Mesenchymal stem cell (in vitro differentiated cells and primary cell): ENCODE results near the gene ENDOD1.

Experiments
- DNase-seq: peaks from one replicate; pipeline ENCODE4 v3.0.0-alpha.2; 2013
- H2AFZ ChIP-seq: one replicate; pipeline ENCODE4 v1.6.1; 2013; ENCODE audit warnings: low read depth, mild to moderate bottlenecking, control low read depth, inconsistent platforms, low read length, moderate library complexity
- H2AK5ac ChIP-seq: 2 replicates; pipeline ENCODE4 v1.6.1; 2013; ENCODE audit warnings: low read length, moderate library complexity, mild to moderate bottlenecking, inconsistent platforms; ENCODE audit not compliant: severe bottlenecking
- H2BK120ac ChIP-seq: one replicate; pipeline ENCODE4 v1.6.1; 2013; ENCODE audit warnings: low read depth, mild to moderate bottlenecking, inconsistent platforms, low read length, moderate library complexity
- H2BK12ac ChIP-seq, 2 experiments: one replicate each; pipeline ENCODE4 v1.6.1; 2013; ENCODE audit warnings: inconsistent platforms in 2 of 2, low read length in 2 of 2, mild to moderate bottlenecking in 2 of 2, moderate library complexity in 2 of 2, control low read depth in 1 of 2
- H2BK15ac ChIP-seq: one replicate; pipeline ENCODE4 v1.6.1; 2013; ENCODE audit warnings: mild to moderate bottlenecking, low read depth, inconsistent platforms; ENCODE audit not compliant: poor library complexity, severe bottlenecking
- H2BK5ac ChIP-seq: 2 replicates; pipeline ENCODE4 v1.6.1; 2013; ENCODE audit warnings: low read depth, mild to moderate bottlenecking, low read length, control low read depth, inconsistent platforms; ENCODE audit not compliant: poor library complexity, severe bottlenecking
- H3K14ac ChIP-seq, 2 experiments: one replicate each; pipeline ENCODE4 v1.6.1; 2013; ENCODE audit warnings: inconsistent platforms in 2 of 2, low read length in 2 of 2, control low read depth in 1 of 2, mild to moderate bottlenecking in 1 of 2, moderate library complexity in 1 of 2
- H3K18ac ChIP-seq, 2 experiments: one replicate each; pipeline ENCODE4 v1.6.1; 2013; ENCODE audit warnings: inconsistent platforms in 2 of 2, low read length in 2 of 2, control low read depth in 1 of 2, low read depth in 1 of 2, mild to moderate bottlenecking in 1 of 2
- H3K23ac ChIP-seq, 2 experiments: one replicate each; pipeline ENCODE4 v1.6.1; 2013; ENCODE audit warnings: inconsistent platforms in 2 of 2, low read length in 2 of 2, mild to moderate bottlenecking in 2 of 2, moderate library complexity in 2 of 2, control low read depth in 1 of 2
- H3K27ac ChIP-seq: 2 replicates; pipeline ENCODE4 v1.5.1; 2013; ENCODE audit warnings: mild to moderate bottlenecking, moderate library complexity, low read length, control low read depth, inconsistent platforms; ENCODE audit not compliant: poor library complexity, severe bottlenecking
- H3K27me3 ChIP-seq, 2 experiments: 2 replicates each; pipeline versions ENCODE4 v1.6.1 to v1.7.0; 2013; ENCODE audit warnings: low read length in 2 of 2, mild to moderate bottlenecking in 2 of 2, moderate library complexity in 2 of 2, control low read depth in 1 of 2, inconsistent platforms in 1 of 2; ENCODE audit not compliant: control insufficient read depth in 1 of 2, insufficient read depth in 1 of 2
- H3K36me3 ChIP-seq, 2 experiments: 2 replicates each; pipeline versions ENCODE4 v1.6.1 to v1.7.0; 2013; ENCODE audit warnings: low read length in 2 of 2, control low read depth in 1 of 2, inconsistent platforms in 1 of 2, low read depth in 1 of 2, mild to moderate bottlenecking in 1 of 2; ENCODE audit not compliant: insufficient read depth in 2 of 2, control insufficient read depth in 1 of 2
- H3K4ac ChIP-seq, 2 experiments: one replicate each; pipeline ENCODE4 v1.6.1; 2013; ENCODE audit warnings: inconsistent platforms in 2 of 2, low read length in 2 of 2, mild to moderate bottlenecking in 2 of 2, moderate library complexity in 2 of 2, control low read depth in 1 of 2, low read depth in 1 of 2
- H3K4me1 ChIP-seq: 2 replicates; pipeline ENCODE4 v1.6.1; 2013; ENCODE audit warnings: low read depth, low read length, control low read depth; ENCODE audit not compliant: control insufficient read depth, insufficient read depth
- H3K4me2 ChIP-seq: 2 replicates; pipeline ENCODE4 v1.6.1; 2013; ENCODE audit warnings: low read length, mild to moderate bottlenecking, inconsistent platforms; ENCODE audit not compliant: poor library complexity, severe bottlenecking
- H3K4me3 ChIP-seq, 2 experiments: 2 replicates each; pipeline versions ENCODE4 v1.5.1 to v1.7.0; 2013; ENCODE audit warnings: low read length in 2 of 2, mild to moderate bottlenecking in 2 of 2, control low read depth in 1 of 2, low read depth in 1 of 2; ENCODE audit not compliant: insufficient read depth in 1 of 2
- H3K79me1 ChIP-seq: replicated peaks from 2 replicates; pipeline ENCODE4 v1.6.1; 2013; ENCODE audit warnings: mild to moderate bottlenecking, control low read depth, low read length, inconsistent platforms; ENCODE audit not compliant: poor library complexity, severe bottlenecking
- H3K9ac ChIP-seq: 2 replicates; pipeline ENCODE4 v1.7.0; 2013; ENCODE audit warnings: mild to moderate bottlenecking, low read length, moderate library complexity
- H3K9me3 ChIP-seq: 2 replicates; pipeline ENCODE4 v1.7.0; 2013; ENCODE audit warnings: mild to moderate bottlenecking, low read length; ENCODE audit not compliant: control insufficient read depth
- H4K8ac ChIP-seq: one replicate; pipeline ENCODE4 v1.6.1; 2013; ENCODE audit warnings: inconsistent platforms, mild to moderate bottlenecking, low read length, moderate library complexity
- H4K91ac ChIP-seq: one replicate; pipeline ENCODE4 v1.6.1; 2013; ENCODE audit warnings: mild to moderate bottlenecking, low read length, inconsistent platforms
- WGBS: methylation state at CpG from one replicate; pipeline ENCODE4 v1.1.7; 2013; ENCODE audit warnings: mixed read lengths; 5-methylcytosine and 5-hydroxymethylcytosine counted together

ENDOD1 gene

DNA sequence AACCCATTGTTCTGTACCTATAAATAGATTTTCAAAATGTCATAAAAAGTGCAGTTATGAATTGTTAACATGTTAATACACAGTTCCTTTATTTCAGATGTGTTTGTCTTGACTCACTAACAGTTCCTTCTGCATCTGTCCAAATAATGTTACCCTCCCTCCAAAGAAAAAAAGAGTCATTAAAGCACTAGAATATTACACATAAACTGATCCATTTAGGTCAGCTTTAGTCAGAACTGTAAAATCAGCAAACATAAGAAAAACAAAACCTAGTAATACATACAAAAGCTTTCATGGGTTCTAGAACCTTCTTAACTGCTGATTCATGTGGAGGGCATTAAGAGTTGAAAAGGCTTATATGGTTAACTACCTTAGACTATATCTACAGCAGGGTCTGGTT lies 76.0 kb downstream of the ENDOD1 start:
- Histone ChIP-seq H3K79me1 (no peaks in the 10 kb centered on the region), H3K36me3 (peaks cover 0 to 2% of the 10 kb centered on the region in 2 experiments), H3K4ac (no peak overlapping the region), H2BK120ac (no peak overlapping the region), H2BK5ac (no peak overlapping the region), H4K91ac (no peak overlapping the region), H4K8ac (no peak overlapping the region), H3K4me2 (no peak overlapping the region), H2BK15ac (no peak overlapping the region), H2BK12ac (no peak overlapping the region), H3K14ac (no peak overlapping the region), H3K18ac (no peak overlapping the region), H2AK5ac (no peak overlapping the region), H3K9ac (no peak overlapping the region), H2AFZ (no peak overlapping the region), H3K27ac (no peak overlapping the region), H3K9me3 (no peaks in the 10 kb centered on the region), H3K4me1 (no peaks in the 10 kb centered on the region), H3K23ac (no peak overlapping the region), H3K27me3 (no peaks in the 10 kb centered on the region), H3K4me3 (no peak overlapping the region)
- no peak for DNase-seq

- DNase-seq, result no peak
These were observed 77.1 kb downstream of the ENDOD1 start for GRCh38 chr11:95166781-95167180.

GRCh38 chr11:95170294-95170693 lies 80.6 kb downstream of the ENDOD1 start:
- no peak overlapping the region for H2AFZ ChIP-seq
- no peaks in the 10 kb centered on the region for H3K9me3 ChIP-seq
- H2BK15ac ChIP-seq, result no peak overlapping the region
- no peak overlapping the region for H3K4me3 ChIP-seq
- no peaks in the 10 kb centered on the region for H3K79me1 ChIP-seq
- no peak overlapping the region for H3K23ac ChIP-seq
- H2BK120ac ChIP-seq, result no peak overlapping the region
- H3K27me3 ChIP-seq, result no peaks in the 10 kb centered on the region
- no peak overlapping the region for H4K8ac ChIP-seq
- H2BK5ac ChIP-seq, result no peak overlapping the region
- no peak overlapping the region for H4K91ac ChIP-seq
- H3K4me1 ChIP-seq, result no peaks in the 10 kb centered on the region
- peaks cover 5 to 27% of the 10 kb centered on the region in 2 experiments for H3K36me3 ChIP-seq
- no peak overlapping the region for H3K27ac ChIP-seq
- H3K18ac ChIP-seq, result no peak overlapping the region
- H3K14ac ChIP-seq, result no peak overlapping the region
- no peak overlapping the region for H2AK5ac ChIP-seq
- no peak overlapping the region for H3K4me2 ChIP-seq
- 97% methylated on average over 5 of the region's 5 CpGs for WGBS
- no peak for DNase-seq
- H3K4ac ChIP-seq, result no peak overlapping the region
- H2BK12ac ChIP-seq, result no peak overlapping the region
- no peak overlapping the region for H3K9ac ChIP-seq

More at GRCh38 chr11:95166781-95167180, 77.1 kb downstream of the ENDOD1 start:
- Histone ChIP-seq H3K4ac (no peak overlapping the region), H3K79me1 (no peaks in the 10 kb centered on the region), H2BK120ac (no peak overlapping the region), H3K14ac (no peak overlapping the region), H3K9me3 (no peaks in the 10 kb centered on the region), H2BK12ac (no peak overlapping the region), H3K4me2 (no peak overlapping the region), H2AFZ (no peak overlapping the region), H3K4me1 (no peaks in the 10 kb centered on the region), H3K36me3 (peaks cover 0 to 4% of the 10 kb centered on the region in 2 experiments), H2AK5ac (no peak overlapping the region), H3K23ac (no peak overlapping the region), H4K8ac (no peak overlapping the region), H2BK15ac (no peak overlapping the region), H2BK5ac (no peak overlapping the region), H4K91ac (no peak overlapping the region), H3K18ac (no peak overlapping the region), H3K27me3 (no peaks in the 10 kb centered on the region), H3K9ac (no peak overlapping the region), H3K4me3 (no peak overlapping the region), H3K27ac (no peak overlapping the region)
- WGBS, result 87% methylated on average over 2 of the region's 2 CpGs

DNA sequence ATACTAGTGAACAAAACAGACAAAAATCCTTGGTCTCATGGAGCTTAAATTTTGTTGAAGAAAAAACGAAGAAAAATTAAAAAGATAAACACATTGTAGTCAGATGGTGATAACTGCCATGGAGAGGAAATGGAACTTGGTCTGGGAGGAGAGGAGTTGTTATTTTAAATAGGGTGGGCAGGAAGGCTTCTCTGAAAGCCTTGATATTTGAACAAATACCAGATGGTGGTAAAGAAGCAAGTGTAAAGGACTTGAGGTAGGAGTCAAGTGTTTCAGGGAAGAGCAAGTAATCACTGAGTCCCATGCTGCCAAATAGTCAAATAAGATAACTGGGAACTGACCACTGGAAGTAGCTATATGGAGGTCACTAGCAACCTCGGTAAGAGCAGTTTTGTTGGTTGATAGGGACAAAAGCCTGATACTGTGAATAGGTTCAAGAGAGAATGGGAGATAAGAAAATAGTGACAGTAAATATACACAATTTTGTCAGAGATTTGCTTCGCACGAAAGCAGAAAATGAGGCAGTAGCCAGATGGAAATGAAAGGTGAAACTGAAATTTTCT lies 86.3 kb downstream of the ENDOD1 start:
- Histone ChIP-seq H2AK5ac (no peak overlapping the region), H3K4ac (no peak overlapping the region), H3K9ac (no peak overlapping the region), H3K14ac (no peak overlapping the region), H3K9me3 (no peaks in the 10 kb centered on the region), H3K36me3 (peaks cover 5 to 61% of the 10 kb centered on the region in 2 experiments), H4K91ac (no peak overlapping the region), H2BK15ac (no peak overlapping the region), H2BK120ac (no peak overlapping the region), H3K18ac (no peak overlapping the region), H3K4me2 (no peak overlapping the region), H2BK5ac (no peak overlapping the region), H3K4me1 (no peaks in the 10 kb centered on the region), H3K23ac (no peak overlapping the region), H2BK12ac (no peak overlapping the region), H3K79me1 (no peaks in the 10 kb centered on the region), H3K27me3 (no peaks in the 10 kb centered on the region), H3K27ac (no peak overlapping the region), H3K4me3 (no peak overlapping the region), H4K8ac (no peak overlapping the region), H2AFZ (no peak overlapping the region)
- WGBS, result 89% methylated on average over 4 of the region's 4 CpGs
- DNase-seq, result no peak
